HL-60 (cell line): ENCODE results near the gene ZCCHC24.
A peak's percentile ranks its signal among the peaks of the same experiment; 100 is the strongest.

Source experiments
- DNase-seq, 2 experiments: peaks; one replicate each; pipeline ENCODE4 v3.0.0-alpha.2; 2010 to 2020; ENCODE audit warnings: low read depth in 1 of 2, low spot score in 1 of 2
- H3K27ac ChIP-seq: fragments of 250-450 bp; sonication (Bioruptor Pico); replicated peaks from 2 replicates; pipeline ENCODE4 v1.5.1; 2020; ENCODE audit warnings: mild to moderate bottlenecking, moderate library complexity
- H3K27me3 ChIP-seq: fragments of 250-450 bp; sonication (Bioruptor Pico); 2 replicates; pipeline ENCODE4 v1.5.1; 2021; ENCODE audit warnings: mild to moderate bottlenecking, moderate library complexity; ENCODE audit not compliant: insufficient read depth, poor library complexity, severe bottlenecking
- H3K4me3 ChIP-seq: replicated peaks from 2 replicates; pipeline ENCODE4 v1.5.1; 2011; ENCODE audit warnings: mild to moderate bottlenecking, control low read depth, low read length; ENCODE audit not compliant: insufficient read depth
- CTCF ChIP-seq: IDR thresholded peaks from one replicate; pipeline ENCODE4 v1.5.1; 2011; ENCODE audit warnings: low read length, control low read depth, inconsistent platforms; ENCODE audit not compliant: insufficient read depth
- GABPA ChIP-seq: IDR thresholded peaks from 2 replicates; pipeline ENCODE4 v1.6.1; 2012; ENCODE audit warnings: low read depth
- POLR2AphosphoS5 ChIP-seq: IDR thresholded peaks from 2 replicates; pipeline ENCODE4 v1.6.1; 2012; ENCODE audit warnings: low read depth
- SPI1 ChIP-seq: IDR thresholded peaks from 2 replicates; pipeline ENCODE4 v1.6.1; 2012; ENCODE audit warnings: low read depth, mild to moderate bottlenecking, borderline replicate concordance
- TF ChIP-seq, protein P1 (sequence below): IDR thresholded peaks from 2 replicates; pipeline ENCODE4 v1.6.1; 2012; ENCODE audit warnings: low read depth; ENCODE audit not compliant: insufficient replicate concordance

ZCCHC24 gene

DNA sequence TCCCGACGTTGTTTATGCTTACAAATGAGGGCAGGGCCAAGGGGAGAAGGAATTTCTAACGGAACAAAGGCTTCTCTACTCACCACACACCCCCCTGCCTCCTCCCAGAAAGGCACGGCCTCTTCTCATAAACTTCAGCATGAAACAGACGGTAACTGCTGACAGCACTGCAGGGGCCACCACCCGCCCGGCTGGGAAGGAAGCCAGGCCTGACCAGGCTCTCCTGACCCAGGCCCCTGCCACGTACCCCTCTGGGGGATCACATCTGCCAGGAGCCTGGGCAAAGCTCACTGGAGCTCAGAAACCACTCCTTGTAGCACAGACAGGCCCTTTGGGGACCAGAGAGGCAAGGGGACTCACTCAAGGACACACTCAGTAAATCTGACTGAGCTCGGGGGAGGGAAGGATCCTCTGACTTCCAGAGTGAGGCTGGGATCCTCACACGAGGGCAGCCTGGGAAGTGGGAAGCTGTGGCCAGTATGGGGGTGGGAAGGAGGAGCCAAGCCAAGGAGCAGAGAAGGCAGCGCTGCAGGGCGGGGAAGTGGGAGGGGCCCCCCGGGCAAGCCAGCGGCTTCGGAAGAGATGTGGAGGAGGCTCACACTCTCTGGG is 46.1 kb downstream of the ZCCHC24 start:
- H3K4me3 ChIP-seq, result no peak overlapping the region
- no peaks in the 10 kb centered on the region for H3K27me3 ChIP-seq
- no peak overlapping the region for H3K27ac ChIP-seq
- DNase-seq, result peak; percentile 58 to 61
- TF ChIP-seq SPI1 (peak; percentile 30; the same call in 1 of the 2 replicates), CTCF (no peak)

DNA sequence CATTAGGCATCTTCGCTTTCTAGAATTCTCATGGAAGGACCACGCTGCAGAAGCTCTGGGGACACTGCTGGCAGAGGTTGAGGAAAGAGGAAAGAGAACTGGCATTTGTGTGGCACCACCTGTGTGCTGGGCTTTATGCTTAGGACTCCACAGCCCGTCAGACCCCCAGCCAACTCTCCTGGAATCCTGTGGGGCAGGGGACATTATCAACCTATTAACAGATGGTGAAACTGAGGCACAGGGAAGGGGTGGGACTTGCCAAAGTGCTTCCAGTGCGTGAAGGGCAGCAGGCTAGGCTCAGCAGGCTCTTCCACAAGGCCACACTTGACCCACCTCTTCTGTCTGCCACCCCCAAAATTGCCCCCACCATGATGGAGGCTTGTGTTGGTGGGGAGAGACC is 46.8 kb downstream of the ZCCHC24 start:
- Histone ChIP-seq H3K27ac (no peak overlapping the region), H3K27me3 (no peaks in the 10 kb centered on the region), H3K4me3 (no peak overlapping the region)
- DNase-seq, result no peak
- TF ChIP-seq SPI1, result no peak
- TF ChIP-seq GABPA, result no peak
- TF ChIP-seq, protein P1, sequence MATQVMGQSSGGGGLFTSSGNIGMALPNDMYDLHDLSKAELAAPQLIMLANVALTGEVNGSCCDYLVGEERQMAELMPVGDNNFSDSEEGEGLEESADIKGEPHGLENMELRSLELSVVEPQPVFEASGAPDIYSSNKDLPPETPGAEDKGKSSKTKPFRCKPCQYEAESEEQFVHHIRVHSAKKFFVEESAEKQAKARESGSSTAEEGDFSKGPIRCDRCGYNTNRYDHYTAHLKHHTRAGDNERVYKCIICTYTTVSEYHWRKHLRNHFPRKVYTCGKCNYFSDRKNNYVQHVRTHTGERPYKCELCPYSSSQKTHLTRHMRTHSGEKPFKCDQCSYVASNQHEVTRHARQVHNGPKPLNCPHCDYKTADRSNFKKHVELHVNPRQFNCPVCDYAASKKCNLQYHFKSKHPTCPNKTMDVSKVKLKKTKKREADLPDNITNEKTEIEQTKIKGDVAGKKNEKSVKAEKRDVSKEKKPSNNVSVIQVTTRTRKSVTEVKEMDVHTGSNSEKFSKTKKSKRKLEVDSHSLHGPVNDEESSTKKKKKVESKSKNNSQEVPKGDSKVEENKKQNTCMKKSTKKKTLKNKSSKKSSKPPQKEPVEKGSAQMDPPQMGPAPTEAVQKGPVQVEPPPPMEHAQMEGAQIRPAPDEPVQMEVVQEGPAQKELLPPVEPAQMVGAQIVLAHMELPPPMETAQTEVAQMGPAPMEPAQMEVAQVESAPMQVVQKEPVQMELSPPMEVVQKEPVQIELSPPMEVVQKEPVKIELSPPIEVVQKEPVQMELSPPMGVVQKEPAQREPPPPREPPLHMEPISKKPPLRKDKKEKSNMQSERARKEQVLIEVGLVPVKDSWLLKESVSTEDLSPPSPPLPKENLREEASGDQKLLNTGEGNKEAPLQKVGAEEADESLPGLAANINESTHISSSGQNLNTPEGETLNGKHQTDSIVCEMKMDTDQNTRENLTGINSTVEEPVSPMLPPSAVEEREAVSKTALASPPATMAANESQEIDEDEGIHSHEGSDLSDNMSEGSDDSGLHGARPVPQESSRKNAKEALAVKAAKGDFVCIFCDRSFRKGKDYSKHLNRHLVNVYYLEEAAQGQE, result no peak
- no peak for TF ChIP-seq POLR2AphosphoS5
- no peak for TF ChIP-seq CTCF

DNA sequence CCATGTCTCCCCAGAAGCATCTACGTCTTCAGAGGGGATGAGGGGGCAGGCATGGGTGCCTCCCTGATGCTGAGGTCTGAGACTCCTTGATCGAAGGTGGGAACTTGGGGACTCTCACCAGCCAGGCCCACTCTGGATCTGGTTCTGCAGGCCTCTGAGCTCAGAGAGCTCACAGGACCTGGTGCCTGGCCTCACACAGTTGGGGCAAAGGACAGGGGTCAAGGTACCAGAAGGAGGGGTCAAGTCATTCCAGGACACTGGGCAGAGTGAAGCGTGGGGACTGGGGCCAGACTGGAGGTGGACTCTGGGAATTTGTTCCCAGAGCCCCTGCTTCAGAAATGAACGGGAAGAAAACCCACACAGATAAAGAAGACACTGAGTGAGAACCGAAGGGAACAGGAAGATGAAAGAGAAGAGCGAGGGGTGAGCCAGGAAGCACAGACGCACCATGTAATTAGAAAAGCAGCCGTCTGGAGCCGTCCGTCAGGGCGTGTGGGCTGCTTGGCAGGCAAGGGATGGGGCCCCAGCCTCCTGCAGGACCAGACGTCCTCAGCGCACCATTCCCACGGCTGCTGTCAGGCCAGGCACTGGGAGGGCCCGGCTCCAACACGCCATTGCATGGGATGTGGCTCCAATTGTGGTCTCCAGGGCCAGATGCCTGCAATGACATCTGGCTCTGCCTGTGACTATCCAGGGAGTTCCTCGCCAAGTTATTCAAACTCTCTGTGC is 47.7 kb downstream of the ZCCHC24 start:
- Histone ChIP-seq H3K27ac (no peak overlapping the region), H3K27me3 (no peaks in the 10 kb centered on the region), H3K4me3 (no peak overlapping the region)
- no peak for DNase-seq
- TF ChIP-seq GABPA, result no peak
- no peak for TF ChIP-seq CTCF
- TF ChIP-seq, protein P1, result no peak
- no peak for TF ChIP-seq SPI1
- no peak for TF ChIP-seq POLR2AphosphoS5

- TF ChIP-seq, protein P1, result no peak
- TF ChIP-seq GABPA (no peak), SPI1 (no peak), CTCF (no peak), POLR2AphosphoS5 (no peak)
Observed at GRCh38 chr10:79397051-79397450, 48.4 kb downstream of the ZCCHC24 start.

More at GRCh38 chr10:79397051-79397450, 48.4 kb downstream of the ZCCHC24 start:
- Histone ChIP-seq H3K27me3 (no peaks in the 10 kb centered on the region), H3K27ac (no peak overlapping the region), H3K4me3 (no peak overlapping the region)
- DNase-seq, result no peak
